SH-SY5Y (cell line): Measurements from ENCODE around the gene RDX.

Experiments
- GATA2 ChIP-seq: IDR thresholded peaks from 2 replicates; pipeline ENCODE4 v1.6.1; 2011; ENCODE audit warnings: mild to moderate bottlenecking, low read depth, low read length
- GATA3 ChIP-seq: IDR thresholded peaks from 2 replicates; pipeline ENCODE4 v1.6.1; 2011; ENCODE audit warnings: low read depth, mild to moderate bottlenecking, low read length, moderate library complexity

RDX gene

DNA sequence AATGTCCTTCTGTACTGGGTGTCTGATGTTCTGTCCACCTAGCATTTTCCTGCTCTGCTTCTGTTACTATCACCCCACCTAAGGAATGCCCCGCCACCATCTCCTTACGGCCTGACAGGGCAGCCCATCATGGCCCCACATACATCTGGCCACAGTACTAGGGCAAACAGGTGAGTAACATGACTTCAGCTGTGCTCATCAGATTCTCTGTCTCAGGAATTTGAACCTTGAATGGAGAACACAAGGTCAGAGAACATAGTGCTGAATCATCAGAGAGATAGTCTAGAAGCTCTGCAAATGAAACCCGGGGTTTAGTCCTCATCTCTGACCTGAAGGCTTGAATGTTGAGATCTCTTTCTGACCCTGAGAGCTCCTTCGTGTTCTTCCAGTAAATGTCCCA lies 170.8 kb downstream of the RDX start:
- TF ChIP-seq GATA2 (no peak), GATA3 (no peak)
